HK-2 (cell line): ENCODE data around the gene ADAMTS18.
"Not testable (repeated sequence)": the region's sequence is repeated elsewhere in the genome, so short reads cannot be mapped to it uniquely, and the experiment has no call there.

Experiments used
- DNase-seq: peaks from one replicate; pipeline ENCODE4 v3.0.0-alpha.2; 2018; ENCODE audit not compliant: unreplicated experiment

ADAMTS18 gene

DNA sequence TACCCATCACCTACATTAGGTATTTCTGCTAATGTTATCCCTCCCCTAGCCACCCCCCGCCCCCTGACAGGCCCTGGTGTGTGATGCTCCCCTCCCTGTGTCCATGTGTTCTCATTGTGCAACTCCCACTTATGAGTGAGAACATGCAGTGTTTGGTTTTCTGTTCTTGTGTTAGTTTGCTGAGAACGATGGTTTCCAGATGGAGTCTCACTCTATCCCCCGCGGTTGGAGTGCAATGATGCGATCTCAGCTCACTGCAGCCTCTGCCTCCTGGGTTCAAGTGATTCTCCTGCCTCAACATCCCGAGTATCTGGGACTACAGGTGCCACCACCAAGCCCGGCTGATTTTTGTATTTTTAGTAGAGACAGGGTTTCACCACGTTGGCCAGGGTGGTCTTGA is 155.5 kb downstream of the ADAMTS18 start:
- DNase-seq: not testable (repeated sequence)

DNA sequence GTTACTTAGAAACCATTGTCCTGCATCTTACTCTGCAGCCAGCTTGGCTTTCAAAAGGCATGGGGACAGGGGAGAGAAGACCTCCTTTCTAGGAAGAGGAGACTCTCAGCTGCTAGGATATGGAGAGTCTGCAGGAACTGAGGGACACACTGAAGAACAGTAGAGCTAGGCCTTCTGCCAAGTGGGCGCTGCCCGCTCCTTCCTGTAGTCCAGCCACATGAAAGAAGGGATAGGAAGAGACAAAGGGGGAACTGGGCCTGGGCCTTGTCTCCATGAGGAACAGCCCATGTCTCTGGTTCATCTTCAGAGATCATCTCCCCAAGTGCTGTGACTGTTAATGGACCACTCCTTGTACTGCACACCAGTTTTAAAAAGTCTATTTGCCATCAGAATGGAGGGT is 157.3 kb downstream of the ADAMTS18 start:
- no peak for DNase-seq

GRCh38 chr16:77277141-77277540 is 157.7 kb downstream of the ADAMTS18 start:
- no peak for DNase-seq

GRCh38 chr16:77276661-77277060 is 158.2 kb downstream of the ADAMTS18 start:
- no peak for DNase-seq

DNA sequence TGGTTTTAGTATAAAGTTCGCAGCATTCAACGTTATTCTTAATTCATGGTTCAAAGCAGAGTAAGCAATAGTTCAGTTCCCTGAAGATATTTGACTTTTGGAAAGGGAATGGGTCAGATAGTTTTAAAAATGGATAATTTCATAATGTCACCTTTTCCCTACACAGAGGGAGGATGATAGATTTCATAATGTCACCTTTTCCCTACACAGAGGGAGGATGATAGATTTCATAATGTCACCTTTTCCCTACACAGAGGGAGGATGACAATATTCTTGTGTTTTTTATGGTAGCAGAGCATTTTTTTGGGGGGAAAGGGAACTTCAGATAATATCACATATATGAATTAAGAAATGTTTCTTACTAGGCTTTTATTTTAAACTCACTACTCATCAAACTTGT is 159.5 kb downstream of the ADAMTS18 start:
- DNase-seq: not testable (repeated sequence)

DNA sequence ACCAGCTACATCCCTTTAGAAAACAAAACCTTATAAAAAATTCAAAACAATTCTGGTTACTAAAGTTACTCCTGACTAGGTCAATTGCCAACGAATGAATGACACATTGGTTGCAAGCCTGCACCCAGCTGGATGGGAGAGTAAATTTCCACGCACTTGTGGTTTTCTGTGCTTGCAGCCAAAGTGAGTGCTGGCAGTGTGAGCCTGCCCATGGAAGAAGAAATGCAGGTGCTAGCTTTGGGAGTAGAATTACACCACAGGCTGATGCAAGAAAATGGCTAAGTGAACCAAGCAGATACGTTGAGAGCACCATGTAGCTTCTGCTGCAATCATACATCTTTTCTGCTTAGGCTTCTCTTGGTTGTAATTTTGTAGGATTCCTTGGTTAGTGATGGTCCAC is 161.0 kb downstream of the ADAMTS18 start:
- no peak for DNase-seq

GRCh38 chr16:77271532-77272426 is 163.1 kb downstream of the ADAMTS18 start:
- DNase-seq: no peak

DNA sequence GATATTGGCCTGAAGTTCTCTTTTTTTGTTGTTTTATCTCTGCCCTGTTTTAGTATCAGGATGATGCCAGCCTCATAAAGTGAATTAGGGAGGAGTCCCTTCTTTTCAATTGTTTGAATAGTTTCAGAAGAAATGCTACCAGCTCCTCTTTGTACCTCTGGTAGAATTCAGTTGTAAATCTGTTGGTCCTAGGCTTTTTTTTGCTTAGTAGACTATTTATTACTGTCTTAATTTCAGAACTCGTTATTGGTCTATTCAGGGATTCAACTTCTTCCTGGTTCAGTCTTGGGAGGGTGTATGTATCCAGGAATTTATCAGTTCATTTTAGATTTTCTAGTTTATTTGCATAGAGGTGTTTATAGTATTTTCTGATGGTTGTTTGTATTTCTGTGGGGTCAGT is 168.6 kb downstream of the ADAMTS18 start:
- DNase-seq: not testable (repeated sequence)

GRCh38 chr16:77262971-77263370 is 171.9 kb downstream of the ADAMTS18 start:
- DNase-seq: no peak

- no peak for DNase-seq
Measured at GRCh38 chr16:77250400-77250799, 184.4 kb downstream of the ADAMTS18 start.

DNA sequence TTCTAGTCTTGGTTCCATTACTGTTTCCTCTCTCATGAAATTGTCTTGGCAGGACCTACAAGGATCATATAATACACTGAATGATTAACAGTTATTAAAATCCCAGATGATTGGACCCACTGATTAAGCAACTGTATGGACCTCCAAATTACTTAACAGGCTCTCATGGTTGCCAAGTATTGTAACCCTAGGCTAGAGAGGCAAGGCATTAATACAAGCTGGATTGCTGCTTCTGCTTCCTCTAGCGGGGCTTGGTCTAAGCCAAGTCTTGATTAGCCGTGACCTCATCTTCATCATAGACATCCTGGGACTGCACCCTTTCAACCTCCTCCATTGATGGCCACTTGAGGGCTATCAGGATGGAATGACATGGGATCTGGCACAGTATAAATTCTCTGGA is 188.7 kb downstream of the ADAMTS18 start:
- DNase-seq: no peak

GRCh38 chr16:77242471-77242870 is 192.4 kb downstream of the ADAMTS18 start:
- DNase-seq: not testable (repeated sequence)

DNA sequence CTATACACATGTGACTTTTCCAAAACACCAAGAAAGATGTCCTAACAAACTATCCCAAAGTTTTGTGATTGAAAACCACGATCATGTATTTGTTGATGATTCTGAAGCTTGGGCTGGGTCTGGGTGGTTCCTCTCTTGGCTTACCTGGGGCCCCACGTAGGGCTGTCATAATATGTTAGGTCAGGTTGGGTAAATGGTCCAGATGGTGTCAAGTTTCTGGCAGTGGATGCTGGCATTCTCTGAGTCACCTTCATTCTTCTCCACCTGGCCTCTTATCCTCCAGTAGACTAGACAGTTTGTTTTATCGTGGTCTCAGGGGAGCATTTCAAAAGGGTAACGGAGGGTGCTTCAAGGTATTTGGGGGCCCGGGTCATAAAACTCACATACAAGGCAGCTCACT is 196.2 kb downstream of the ADAMTS18 start:
- DNase-seq: no peak

GRCh38 chr16:77236063-77236511 is 198.7 kb downstream of the ADAMTS18 start:
- peak; percentile 92 for DNase-seq

DNA sequence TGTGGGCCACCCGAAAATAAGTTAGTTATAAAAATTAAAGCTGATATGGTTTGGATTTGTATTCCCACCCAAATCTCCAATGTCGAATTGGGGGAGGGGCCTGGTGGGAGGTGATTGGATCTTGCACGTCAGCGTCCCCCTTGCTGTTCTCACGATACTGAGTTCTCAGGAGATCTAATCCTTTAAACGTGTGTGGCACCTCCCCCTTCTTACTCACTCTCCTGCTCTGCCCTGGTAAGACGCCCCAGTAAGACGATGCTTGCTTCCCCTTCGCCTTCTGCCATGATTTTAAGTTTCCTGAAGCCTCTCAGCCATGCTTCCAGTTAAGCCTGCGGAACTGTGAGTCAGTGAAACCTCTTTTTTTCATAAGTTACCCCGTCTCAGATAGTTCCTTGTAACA is 200.2 kb downstream of the ADAMTS18 start:
- no peak for DNase-seq

GRCh38 chr16:77233799-77234519 is 200.9 kb downstream of the ADAMTS18 start:
- DNase-seq: no peak
